Frontal cortex (tissue), 4 donors: Measurements from ENCODE around the gene FOCAD. TPM values are rescaled to one million over a fixed set of nuclear protein-coding genes. Genes with fewer than 3 reads are reported as not detected.

Source experiments
- DNase-seq, 2 donors: peaks; one replicate each; pipeline ENCODE4 v3.0.0; 2012; ENCODE audit warnings: low spot score in 2 of 2
- FAIRE-seq: peaks from 2 replicates; lab custom pipeline; 2012; peaks lifted over from hg19 to GRCh38; lab: Jason Lieb, UNC
- total RNA-seq: library from RNA; depleted of rRNA; stranded (reverse); fragments of >200 nt; gene quantifications from one replicate; pipeline ENCODE4 v1.2.3, GENCODE V29; 2014
- donor health status: control.
- donor health status: control.
- donor health status: control.

The FOCAD gene
- total RNA-seq, 1 donor from 2014 or later, result 237 TPM

DNA sequence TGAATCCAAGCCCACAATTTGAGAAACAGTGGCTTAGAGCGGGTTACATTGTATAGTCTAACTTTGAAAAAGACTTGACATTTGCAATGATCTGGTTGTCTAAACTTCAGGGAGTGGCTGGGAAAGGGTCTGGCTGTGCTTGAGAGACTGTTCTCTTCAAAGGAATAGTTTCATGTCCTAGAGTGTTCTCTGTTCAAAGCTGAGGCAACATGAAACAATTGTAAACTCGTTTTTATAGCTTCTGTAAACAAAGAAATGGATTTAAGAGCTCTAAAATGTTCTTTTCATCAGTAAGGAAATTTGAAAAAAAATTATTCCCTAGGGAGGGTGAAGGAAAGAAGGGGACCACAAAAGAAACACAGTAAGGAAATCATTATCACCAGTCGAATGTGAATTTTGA lies 41.6 kb downstream of the FOCAD start:
- DNase-seq, result no peak
- FAIRE-seq, result no peak

DNA sequence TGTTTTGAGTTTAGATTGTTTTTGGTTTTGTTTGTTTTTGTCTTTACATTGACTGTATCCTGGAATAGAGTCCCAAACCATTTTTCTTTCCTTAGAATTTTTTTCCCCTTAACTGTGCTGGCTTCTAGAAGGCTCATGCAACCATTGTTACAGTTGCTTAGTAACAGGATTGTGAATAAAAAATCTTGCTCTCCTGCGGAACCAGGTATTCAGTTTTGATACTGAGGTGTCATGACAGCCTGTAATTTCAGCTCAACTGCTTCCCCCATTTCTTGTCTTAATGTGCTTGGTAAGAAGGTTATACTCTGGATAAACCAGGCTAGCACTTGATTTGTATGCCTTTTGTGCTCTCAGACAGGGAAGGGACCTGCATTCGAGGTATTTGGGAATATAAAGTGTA lies 42.1 kb downstream of the FOCAD start:
- DNase-seq (no peak), FAIRE-seq (no peak)

DNA sequence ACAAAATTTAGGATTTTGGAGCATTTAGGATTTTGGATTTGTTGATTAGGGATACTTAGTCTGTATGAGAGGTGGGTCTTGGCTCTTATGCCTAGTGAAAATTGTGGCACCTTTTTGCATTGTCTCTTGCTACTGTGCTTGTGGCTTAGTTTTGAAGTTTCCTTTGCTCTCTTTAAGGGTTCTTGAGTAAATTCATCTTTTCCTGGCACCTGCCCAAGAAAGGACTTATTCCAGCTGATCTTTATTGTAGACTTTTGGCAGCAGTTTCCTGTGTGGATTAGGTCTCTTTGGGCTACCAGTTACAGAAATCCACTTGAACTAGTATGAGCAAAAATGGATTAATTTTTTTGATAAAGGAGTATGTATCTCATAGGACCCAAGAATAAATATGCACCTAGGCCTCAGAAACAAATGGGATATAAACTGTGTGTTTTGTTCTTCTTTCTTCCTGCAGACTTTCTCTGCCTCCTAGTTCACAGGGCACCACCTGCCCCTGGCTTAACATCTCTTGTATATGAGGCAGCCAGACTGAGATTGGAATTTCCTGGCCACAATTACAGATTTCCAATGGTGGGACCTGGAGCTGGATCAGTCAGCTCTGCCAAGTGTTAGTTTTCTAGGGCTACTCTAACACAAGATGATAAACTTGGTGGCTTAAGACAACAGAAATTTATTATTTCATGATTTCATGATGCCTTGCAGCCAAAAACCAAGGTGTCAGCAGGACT lies 44.6 kb downstream of the FOCAD start:
- DNase-seq (no peak), FAIRE-seq (no peak)

DNA sequence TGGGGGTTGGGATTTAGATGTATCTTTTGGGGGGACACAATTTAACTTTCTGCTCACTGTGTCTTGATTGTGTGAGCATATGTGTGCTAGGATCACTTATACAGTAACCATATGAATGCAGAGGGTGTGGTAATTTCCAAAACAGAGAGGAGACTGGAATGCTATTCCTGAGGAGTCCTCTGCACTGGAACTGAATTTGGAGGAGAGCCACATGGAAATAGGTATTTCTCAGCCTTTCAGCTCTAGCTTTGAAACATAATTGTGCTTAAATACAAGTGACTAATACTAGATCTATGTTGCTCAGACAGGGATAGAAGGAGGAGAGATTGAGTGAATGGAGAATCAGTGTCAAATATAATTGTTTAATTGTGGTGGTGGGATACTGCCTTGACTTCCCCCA lies 45.5 kb downstream of the FOCAD start:
- FAIRE-seq (no peak), DNase-seq (no peak)

DNA sequence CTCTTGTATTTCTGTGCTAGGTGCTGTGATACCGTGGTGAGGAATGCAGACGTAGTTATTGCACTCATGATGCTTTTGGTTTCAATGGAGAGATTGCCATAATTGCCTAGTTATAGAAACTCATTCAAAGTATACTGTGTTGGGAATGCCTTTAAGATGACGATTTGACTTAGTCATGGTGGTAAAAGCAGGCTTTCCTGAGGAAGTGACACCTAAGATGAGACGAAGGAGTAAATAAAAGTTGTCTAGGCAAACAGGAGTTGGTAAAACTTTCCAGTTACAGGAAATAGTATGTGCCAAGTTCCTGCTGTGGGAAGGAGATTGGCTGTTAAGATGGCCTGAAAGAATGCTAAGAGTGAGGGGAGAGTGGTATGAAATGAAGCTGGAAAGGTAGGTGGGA lies 48.1 kb downstream of the FOCAD start:
- FAIRE-seq (no peak), DNase-seq (no peak)

DNA sequence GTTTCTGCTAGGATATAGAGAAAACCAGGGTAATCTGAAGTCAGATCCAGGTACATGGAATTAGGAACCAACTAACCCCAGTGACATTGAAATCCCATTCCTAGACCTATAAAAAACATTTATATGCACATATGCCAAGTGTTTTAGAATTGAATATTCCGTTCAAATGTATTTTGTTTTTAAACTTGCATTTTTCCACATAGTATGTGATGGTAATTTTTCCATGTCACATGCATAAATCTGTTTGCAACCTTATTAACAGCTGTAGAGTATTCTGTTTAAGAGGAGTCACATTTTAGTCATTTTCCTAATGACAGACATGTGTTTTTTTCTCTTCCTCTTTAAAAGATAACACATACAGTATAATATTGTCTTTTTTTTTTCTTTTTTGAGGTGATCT lies 50.2 kb downstream of the FOCAD start:
- FAIRE-seq (no peak), DNase-seq (no peak)

DNA sequence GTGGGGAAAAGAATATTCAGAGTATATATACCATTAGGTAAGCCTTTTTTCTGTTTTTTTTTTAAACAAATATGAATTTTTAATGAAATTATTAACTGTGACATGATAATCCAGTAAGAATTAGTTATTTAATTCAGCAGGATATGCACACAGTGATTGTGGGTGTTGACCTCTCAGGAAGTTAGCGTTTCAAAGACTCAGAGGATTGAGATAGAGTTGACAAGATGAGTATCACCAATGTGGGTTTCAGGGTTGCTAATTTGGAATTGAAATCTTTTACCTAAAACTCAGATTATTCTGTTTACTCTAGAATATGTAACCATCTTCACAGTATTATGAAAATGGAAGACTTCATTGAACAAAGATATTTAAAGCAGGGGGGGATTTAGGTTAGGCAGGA lies 56.2 kb downstream of the FOCAD start:
- DNase-seq (no peak), FAIRE-seq (no peak)

DNA sequence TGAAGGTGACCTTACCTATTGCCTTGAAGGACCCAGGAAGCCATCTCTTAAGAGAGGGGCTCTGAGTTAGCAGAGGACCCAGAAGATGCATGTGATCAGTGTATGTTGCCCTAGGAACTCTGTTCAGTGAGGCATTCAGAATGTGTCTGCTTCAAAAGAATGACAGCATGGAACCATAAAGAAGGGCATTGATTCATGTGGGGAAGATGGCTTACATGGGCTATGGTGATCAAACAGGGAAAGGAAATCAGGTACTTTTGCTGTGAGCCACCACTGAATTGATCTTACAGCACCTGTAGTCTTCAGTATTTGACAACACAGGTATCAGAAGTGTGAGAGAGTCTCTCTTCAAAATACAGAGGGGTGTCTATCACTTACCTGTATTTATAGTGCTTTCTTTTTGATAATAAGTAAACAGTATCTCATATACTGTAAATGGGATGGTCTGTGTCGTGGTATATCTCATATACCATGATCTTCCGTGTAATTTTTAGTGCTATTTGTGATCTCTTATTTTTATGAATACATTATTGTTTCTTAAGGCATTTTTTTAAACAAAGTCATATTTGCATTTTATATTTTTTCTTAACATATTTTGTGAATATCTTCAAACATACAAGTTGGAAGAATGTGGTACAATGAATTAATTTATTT lies 57.0 kb downstream of the FOCAD start:
- DNase-seq, result no peak
- no peak for FAIRE-seq

DNA sequence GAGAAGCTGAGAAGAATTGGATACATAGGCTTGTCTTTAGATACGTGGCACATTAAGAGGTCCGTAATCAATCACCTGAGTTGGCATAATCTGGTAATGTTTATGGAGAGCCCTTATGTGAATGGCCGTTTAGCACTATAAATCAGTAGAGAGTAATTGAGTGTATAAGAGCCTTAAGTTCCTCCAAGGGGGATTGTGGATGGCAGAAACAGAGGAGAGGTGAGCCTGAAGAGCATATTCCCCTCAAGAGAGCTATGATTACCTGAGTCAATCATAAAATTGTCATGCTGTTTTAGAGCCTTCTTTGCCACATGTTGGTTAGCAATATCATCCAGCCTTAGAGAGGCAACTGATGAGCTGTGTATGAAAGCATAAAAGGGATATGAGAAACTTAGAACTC lies 58.8 kb downstream of the FOCAD start:
- FAIRE-seq (no peak), DNase-seq (no peak)

DNA sequence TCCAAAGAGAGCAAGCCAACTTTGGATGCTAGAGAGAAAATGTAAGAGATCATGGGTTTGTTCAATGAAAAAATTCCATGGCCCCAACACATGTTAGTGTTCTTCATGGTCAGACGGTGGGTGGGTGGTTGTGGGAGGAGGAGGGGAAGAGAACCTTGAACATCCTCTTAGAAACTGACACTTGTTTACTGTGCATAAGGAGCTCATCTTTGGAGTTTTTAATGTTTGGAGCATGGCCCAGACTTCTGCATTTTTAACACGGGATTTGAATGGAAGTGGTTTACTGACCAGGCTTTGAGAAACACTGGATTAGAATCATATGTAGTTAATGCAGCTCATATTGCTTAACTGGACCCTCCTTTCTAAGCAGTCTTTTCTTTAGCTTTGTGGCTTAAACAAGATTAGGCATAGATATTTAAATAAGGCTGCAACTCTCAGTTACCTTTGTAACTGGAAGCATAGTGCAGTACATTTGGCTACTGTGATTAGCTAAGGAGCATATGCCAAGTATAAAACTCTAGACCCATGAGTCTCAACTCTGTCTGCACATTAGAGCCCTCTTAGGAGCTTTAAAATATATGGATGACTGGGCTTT lies 60.1 kb downstream of the FOCAD start:
- FAIRE-seq (no peak), DNase-seq (no peak)

DNA sequence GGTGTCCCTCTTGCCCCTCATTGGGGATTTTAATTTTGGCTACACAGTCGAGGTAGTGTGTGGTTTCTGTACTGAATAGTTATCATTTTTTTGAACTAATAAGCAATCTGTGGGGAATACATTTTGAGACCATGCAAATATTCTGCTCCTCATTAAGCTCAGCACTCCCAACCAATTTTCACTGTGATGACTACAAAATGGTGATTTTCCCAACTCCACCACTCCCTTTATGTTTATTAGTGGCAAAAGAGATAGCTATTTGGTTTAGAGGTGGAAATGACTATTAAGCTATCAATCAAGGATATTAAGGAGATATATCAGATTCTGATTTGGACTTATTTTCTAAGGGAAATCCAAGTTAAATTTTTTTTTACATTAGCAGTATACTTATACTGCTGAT lies 62.9 kb downstream of the FOCAD start:
- DNase-seq (no peak), FAIRE-seq (no peak)

DNA sequence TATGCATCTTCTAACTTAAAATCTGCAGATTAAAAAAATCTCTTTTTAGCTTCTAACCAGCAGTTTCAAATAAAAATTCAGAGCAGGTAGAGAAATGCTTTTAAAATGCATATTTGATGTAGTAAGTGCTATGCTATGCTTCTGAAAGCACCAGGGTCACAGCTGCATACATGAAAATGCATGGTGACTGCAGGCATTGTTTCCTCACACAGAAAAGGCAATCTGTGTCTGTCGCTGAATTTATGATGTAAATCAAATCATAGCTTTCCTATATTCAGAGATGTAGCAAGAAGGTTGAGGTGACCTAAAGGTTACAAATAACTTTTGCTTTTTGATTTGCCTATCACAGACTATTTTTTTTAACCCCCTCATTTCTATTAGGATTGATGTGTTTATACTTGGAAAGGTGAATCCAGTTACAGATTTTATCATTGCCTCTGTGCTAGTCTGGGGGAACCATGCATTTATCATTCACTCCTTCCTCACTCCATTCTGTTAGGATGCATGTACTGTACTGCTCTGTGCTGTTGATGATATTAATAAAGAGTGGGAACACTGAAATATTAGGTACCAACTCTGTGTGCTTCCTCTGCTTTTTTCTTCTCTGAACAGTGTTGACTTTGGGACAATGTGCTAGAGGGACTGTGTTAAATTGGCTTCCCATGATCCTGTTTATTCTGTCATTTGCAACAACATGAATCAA lies 65.6 kb downstream of the FOCAD start:
- no peak for FAIRE-seq

DNA sequence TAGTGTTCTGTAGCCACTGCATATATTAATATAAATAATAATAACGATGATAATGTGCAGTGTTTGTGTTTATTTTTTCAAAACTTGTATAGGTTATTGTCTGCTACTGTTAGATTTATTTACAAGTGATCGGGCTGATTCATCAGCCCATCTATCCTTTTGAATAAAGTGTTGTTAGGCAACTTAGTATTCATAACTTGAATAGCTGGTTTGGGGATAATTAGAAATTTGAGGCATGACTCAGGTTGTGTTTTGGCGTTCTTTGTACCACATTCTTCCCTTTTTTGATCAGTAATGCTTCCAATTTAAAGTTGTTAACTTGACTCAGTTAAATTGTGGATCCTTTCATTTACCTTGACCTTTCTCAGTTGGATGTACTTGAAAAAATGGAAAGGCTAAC lies 69.7 kb downstream of the FOCAD start:
- DNase-seq (no peak), FAIRE-seq (no peak)

More for the DNA sequence above, 65.6 kb downstream of the FOCAD start:
- DNase-seq, result no peak

DNA sequence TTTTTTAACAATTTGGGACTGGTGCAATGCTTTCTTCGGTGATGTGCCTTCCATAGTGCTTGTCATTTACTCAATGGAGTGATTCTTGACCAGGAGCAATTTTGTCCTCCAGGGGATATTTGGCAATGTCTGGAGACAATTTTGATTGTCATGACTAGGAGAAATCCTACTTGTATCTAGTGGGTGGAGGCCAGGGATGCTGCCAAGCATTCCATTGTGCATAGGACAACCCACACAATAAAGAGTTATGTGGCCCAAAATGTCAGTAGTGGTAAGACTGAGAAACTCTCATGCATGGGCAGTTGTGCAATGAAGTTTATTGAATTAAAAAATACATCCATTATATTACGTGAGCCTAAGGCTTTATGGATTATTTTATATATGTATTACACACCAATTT lies 70.5 kb downstream of the FOCAD start:
- FAIRE-seq, result no peak

DNA sequence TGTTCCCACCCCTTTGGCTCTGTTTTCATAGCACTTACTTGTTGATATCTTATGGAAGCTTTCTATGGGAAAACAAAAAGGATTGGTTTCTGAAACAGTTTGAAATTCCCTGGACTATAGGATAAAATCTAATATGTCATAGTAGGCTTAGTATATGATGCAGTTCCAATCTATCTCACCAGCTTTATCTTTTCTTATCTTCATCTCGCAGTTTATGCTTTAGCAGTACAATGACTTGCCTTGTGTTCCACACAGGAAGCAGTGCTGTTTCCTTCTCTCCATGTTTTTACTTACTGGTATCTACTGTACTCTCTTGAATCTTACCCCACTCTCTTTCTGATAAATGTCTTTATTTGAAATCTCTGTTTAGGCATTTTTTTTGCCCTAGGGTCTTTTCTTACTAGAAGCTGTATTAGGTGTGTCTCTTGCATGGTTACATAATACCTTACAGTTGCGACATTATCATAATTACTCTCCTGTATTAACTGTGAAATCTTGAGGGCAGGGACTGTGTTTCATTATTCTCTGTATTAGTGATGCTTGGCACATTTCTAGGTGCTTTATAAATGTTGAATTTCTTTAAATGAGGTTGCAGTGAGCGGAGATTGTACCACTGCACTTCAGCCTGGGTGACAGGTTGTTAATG lies 76.3 kb downstream of the FOCAD start:
- FAIRE-seq, result no peak

More for the DNA sequence above, 70.5 kb downstream of the FOCAD start:
- DNase-seq, result no peak

DNA sequence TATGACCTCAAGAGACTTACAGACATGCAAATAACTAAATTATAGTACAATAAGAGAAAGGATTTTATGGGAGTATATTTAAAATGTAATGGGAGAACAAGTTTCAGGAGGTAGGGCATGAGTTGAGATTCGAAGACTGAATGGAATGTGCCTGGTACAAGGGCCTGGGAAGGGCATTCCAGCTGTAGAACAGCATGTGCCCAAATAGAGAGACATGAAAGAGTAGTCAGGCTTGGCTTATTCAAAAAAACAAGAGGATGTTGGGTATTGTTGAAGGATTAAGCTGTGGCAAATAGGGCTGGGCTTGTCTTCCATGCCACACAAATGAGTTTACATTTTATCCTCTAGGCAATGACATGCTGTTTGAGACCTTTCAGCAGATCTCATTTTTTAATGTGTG lies 86.9 kb downstream of the FOCAD start:
- DNase-seq (no peak), FAIRE-seq (no peak)

More for the DNA sequence above, 76.3 kb downstream of the FOCAD start:
- DNase-seq, result no peak

DNA sequence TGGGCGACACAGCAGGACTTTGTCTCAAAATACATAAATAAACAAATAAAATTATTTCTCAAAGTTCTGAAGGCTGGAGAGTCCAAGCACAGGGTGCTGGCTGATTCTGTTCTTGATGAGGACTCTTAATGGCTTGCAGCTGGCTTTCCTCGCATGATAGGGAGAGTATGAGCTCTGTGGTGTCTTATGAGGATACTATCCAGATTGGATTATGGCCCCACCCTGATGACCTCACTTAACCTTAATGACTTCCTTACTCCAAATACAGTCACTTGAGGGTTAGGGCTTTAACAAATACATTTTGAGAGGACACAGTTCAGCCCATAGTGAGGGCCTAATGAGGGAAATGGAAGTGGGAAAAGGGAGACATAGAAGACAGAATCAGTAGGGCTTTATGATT lies 87.7 kb downstream of the FOCAD start:
- FAIRE-seq (no peak), DNase-seq (no peak)

DNA sequence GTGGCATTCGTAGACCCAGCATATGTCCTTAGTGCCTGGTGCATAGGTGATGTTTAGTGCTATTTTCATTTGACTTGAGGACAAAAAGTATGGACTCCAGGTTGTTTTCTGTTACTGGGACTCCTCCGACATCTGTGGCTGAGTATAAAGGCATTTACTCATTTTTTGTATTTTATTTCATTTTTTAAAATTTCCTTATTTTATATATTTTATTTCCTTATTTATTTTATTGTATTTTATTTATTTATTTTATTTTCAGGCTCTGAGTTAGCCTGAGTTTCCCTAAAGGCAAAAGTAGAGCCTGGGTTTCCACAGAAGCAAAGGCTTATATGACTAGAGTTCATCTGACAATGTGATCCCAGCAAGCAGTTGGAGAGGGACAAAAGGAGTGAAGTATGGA lies 91.6 kb downstream of the FOCAD start:
- FAIRE-seq (no peak), DNase-seq (no peak)

DNA sequence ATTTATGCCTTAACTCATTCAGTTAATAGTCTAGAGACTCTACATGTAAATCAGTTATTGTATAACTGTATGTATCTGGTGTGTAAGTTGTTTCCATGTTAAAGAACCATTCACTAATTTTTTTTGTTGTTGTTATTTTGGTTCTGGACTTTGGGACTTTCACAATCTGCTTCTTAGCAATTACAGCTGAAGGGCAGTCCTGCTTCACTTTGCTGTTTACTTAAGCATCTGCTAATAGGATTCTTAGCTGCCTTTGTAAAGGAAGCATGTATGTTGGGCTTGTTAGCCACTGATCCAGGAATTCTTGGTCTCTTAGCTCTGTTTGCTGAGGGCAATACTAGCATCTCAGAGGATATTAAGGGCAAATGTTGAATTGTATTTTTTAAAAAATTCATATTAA lies 97.0 kb downstream of the FOCAD start:
- no peak for DNase-seq
- FAIRE-seq, result no peak

DNA sequence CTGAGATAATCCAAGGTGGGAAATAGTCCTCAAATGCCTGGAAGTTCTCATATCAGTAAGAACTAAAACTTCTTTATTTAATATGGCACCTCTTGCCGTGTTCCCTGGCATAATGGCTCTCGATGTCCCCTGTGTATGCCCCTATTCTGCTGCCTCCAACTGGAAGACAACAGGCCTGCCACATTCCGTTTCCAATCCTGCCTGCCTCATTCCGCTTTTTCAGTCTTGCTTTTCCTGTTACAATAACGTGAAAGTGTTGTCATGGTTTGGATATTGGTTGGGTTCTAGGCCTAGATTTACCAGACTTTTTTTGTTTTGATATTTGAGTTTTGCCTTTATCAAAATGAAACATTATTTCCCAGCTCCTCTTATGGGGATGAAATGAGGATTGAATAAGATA lies 98.2 kb downstream of the FOCAD start:
- DNase-seq, result no peak
- no peak for FAIRE-seq
